ENCODE measurements around the gene RBM44.

DNA sequence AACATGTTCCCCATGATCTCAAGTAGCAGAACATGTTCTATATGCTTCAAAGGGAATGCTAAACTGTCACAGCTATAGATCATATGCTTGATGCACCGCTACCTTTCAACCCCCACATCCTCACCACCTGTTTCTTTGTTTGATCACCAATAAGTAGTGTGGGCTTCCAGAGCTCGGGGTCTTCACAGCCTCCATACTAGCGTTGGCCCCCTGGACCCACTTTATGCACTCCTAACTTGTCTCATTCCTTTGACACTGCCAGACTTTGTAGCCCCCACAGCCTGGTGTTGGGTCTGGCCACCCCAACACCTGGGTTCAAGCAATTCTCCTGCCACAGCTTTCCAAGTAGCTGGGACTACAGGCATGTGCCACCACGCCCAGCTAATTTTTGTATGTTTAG lies 11.6 kb upstream of the RBM44 start:
- TF ChIP-seq CTCF (IDR thresholded peaks at IDR 0.05; ENCODE audit: insufficient read depth, low read length) (no peak), POLR2AphosphoS5 (IDR thresholded peaks at IDR 0.05; ENCODE audit: low read depth) (no peak)
- TF ChIP-seq, protein P1, sequence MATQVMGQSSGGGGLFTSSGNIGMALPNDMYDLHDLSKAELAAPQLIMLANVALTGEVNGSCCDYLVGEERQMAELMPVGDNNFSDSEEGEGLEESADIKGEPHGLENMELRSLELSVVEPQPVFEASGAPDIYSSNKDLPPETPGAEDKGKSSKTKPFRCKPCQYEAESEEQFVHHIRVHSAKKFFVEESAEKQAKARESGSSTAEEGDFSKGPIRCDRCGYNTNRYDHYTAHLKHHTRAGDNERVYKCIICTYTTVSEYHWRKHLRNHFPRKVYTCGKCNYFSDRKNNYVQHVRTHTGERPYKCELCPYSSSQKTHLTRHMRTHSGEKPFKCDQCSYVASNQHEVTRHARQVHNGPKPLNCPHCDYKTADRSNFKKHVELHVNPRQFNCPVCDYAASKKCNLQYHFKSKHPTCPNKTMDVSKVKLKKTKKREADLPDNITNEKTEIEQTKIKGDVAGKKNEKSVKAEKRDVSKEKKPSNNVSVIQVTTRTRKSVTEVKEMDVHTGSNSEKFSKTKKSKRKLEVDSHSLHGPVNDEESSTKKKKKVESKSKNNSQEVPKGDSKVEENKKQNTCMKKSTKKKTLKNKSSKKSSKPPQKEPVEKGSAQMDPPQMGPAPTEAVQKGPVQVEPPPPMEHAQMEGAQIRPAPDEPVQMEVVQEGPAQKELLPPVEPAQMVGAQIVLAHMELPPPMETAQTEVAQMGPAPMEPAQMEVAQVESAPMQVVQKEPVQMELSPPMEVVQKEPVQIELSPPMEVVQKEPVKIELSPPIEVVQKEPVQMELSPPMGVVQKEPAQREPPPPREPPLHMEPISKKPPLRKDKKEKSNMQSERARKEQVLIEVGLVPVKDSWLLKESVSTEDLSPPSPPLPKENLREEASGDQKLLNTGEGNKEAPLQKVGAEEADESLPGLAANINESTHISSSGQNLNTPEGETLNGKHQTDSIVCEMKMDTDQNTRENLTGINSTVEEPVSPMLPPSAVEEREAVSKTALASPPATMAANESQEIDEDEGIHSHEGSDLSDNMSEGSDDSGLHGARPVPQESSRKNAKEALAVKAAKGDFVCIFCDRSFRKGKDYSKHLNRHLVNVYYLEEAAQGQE (IDR thresholded peaks at IDR 0.05; ENCODE audit: insufficient replicate concordance, low read depth) = no peak
